Astrocyte (in vitro differentiated cells and primary cell): ENCODE results near the gene LYZL4.

ENCODE experiments used
- CTCF ChIP-seq: IDR thresholded peaks from 2 replicates; pipeline ENCODE4 v1.5.1; 2011; ENCODE audit warnings: low read depth, mild to moderate bottlenecking, inconsistent platforms, low read length, moderate library complexity; ENCODE audit not compliant: insufficient read depth
- EZH2 ChIP-seq: IDR thresholded peaks from 2 replicates; pipeline ENCODE4 v1.6.1; 2012; ENCODE audit warnings: mild to moderate bottlenecking, low read length, inconsistent platforms; ENCODE audit not compliant: insufficient read depth

- no peak for TF ChIP-seq CTCF
- TF ChIP-seq EZH2, result no peak
Measured at GRCh38 chr3:42408156-42408555, 2.3 kb downstream of the LYZL4 start.
